OCI-LY7 (cell line): ENCODE data around the gene RBP5. TPM values are rescaled to one million over a fixed set of nuclear protein-coding genes. Genes with fewer than 3 reads are reported as not detected.

ENCODE experiments used
- BruUV-seq: library from RNA; stranded (reverse); fragments of 400-500 nt; replicated peaks from 2 replicates; lab custom pipeline; 2021; lab: Mats Ljungman, UMichigan
- CTCF ChIA-PET: fragments of 300-600 bp; sonication (Branson Sonifier 250); formaldehyde crosslinking; loops from one replicate; lab custom pipeline; 2022; ENCODE audit warnings: antibody characterized with exemption; ENCODE audit not compliant: unreplicated experiment; lab: Charles Lee
- POLR2A ChIA-PET: fragments of 300-600 bp; sonication (Branson Sonifier 250); formaldehyde crosslinking; loops from one replicate; lab custom pipeline; 2022; ENCODE audit warnings: antibody characterized with exemption; lab: Charles Lee
- DNase-seq: peaks from one replicate; pipeline ENCODE4 v3.0.0-alpha.2; 2015; ENCODE audit warnings: low spot score
- H2AFZ ChIP-seq: fragments of 200-600 bp; sonication (generic), shearing (Covaris generic); 2 replicates; pipeline ENCODE4 v1.6.1; 2014; ENCODE audit warnings: mild to moderate bottlenecking, antibody characterized with exemption, low read length, moderate library complexity
- H3K27ac ChIP-seq: fragments of 200-600 bp; sonication (generic); 2 replicates; pipeline ENCODE4 v1.5.1; 2014; ENCODE audit warnings: mixed run types, low read depth, mild to moderate bottlenecking, moderate library complexity, low read length, inconsistent platforms; ENCODE audit not compliant: poor library complexity, severe bottlenecking
- H3K36me3 ChIP-seq: fragments of 200-600 bp; sonication (generic); 2 replicates; pipeline ENCODE4 v1.6.1; 2014; ENCODE audit warnings: mild to moderate bottlenecking, antibody characterized with exemption, low read length, moderate library complexity, mixed read lengths; ENCODE audit not compliant: insufficient read depth
- H3K4me1 ChIP-seq: fragments of 200-600 bp; sonication (generic); 2 replicates; pipeline ENCODE4 v1.5.1; 2014; ENCODE audit warnings: mild to moderate bottlenecking, low read length; ENCODE audit not compliant: insufficient read depth, poor library complexity, severe bottlenecking
- H3K4me2 ChIP-seq: fragments of 200-600 bp; sonication (generic); 2 replicates; pipeline ENCODE4 v1.6.1; 2014; ENCODE audit warnings: mild to moderate bottlenecking, low read length
- H3K4me3 ChIP-seq: fragments of 200-600 bp; sonication (generic); 2 replicates; pipeline ENCODE4 v1.5.1; 2014; ENCODE audit warnings: mild to moderate bottlenecking, low read depth, low read length; ENCODE audit not compliant: poor library complexity, severe bottlenecking
- H3K79me2 ChIP-seq: fragments of 200-600 bp; sonication (generic); 2 replicates; pipeline ENCODE4 v1.6.1; 2016; ENCODE audit warnings: low read depth, mild to moderate bottlenecking, low read length, moderate library complexity, mixed read lengths; ENCODE audit not compliant: insufficient read depth
- H3K9me2 ChIP-seq: fragments of 200-600 bp; sonication (generic); 2 replicates; pipeline ENCODE4 v1.6.1; 2016; ENCODE audit warnings: mild to moderate bottlenecking, low read length, mixed read lengths; ENCODE audit not compliant: insufficient read depth
- H3K9me3 ChIP-seq: fragments of 200-600 bp; sonication (generic); 2 replicates; pipeline ENCODE4 v1.6.1; 2014; ENCODE audit warnings: mild to moderate bottlenecking, mixed run types, low read length, mixed read lengths
- H4K20me1 ChIP-seq: fragments of 200-600 bp; sonication (generic); 2 replicates; pipeline ENCODE4 v1.6.1; 2014; ENCODE audit warnings: mild to moderate bottlenecking, antibody characterized with exemption, low read length, moderate library complexity, mixed read lengths; ENCODE audit not compliant: insufficient read depth
- CTCF ChIP-seq: fragments of 200-600 bp; sonication (generic); conservative IDR thresholded peaks from 2 replicates; pipeline ENCODE4 v1.5.1; 2014; ENCODE audit warnings: mild to moderate bottlenecking, antibody characterized with exemption, low read length, moderate library complexity, mixed read lengths
- EZH2phosphoT487 ChIP-seq: fragments of 200-600 bp; sonication (generic); IDR thresholded peaks from 2 replicates; pipeline ENCODE4 v1.6.1; 2018; ENCODE audit warnings: low read depth, borderline replicate concordance, mild to moderate bottlenecking, mixed run types, antibody characterized with exemption, low read length, moderate library complexity, mixed read lengths
- intact Hi-C: fragments of 100-400 bp; cut with micrococcal nuclease; formaldehyde crosslinking; loops from one replicate; pipeline ENCODE4 v1.10.0; 2022; ENCODE audit not compliant: unreplicated experiment
- total RNA-seq, 2 experiments: library from RNA; depleted of rRNA in 1 of 2; stranded (reverse); fragments of >200 nt in 1 of 2; shearing (Covaris generic) in 1 of 2; gene quantifications; 2 replicates each; pipeline ENCODE4 v1.2.3, GENCODE V29; 2014 to 2022

The RBP5 gene
- total RNA-seq, 2 experiments from 2014 or later = 0.70 TPM; not detected in 1

- no peaks in the 10 kb centered on the region for H3K9me3 ChIP-seq
- H3K4me2 ChIP-seq = no peak overlapping the region
- POLR2A ChIA-PET = interaction anchor here (0.7 kb wide), 1 partner anchor 12 kb away, joined by 4 read pairs; no protein-coding TSS in a partner anchor
- H3K9me2 ChIP-seq = no peaks in the 10 kb centered on the region
- DNase-seq = no peak
- peaks cover 3% of the 10 kb centered on the region for H3K4me1 ChIP-seq
- H2AFZ ChIP-seq = no peak overlapping the region
- no TSS peak for BruUV-seq
- no peak overlapping the region for H3K4me3 ChIP-seq
- no peak overlapping the region for H3K27ac ChIP-seq
- TF ChIP-seq CTCF (no peak), EZH2phosphoT487 (no peak)
- intact Hi-C loops = no loop called here
- H4K20me1 ChIP-seq = no peaks in the 10 kb centered on the region
- H3K36me3 ChIP-seq = no peaks in the 10 kb centered on the region
- CTCF ChIA-PET = no interaction called here
- H3K79me2 ChIP-seq = no peaks in the 10 kb centered on the region
Measured at GRCh38 chr12:7096979-7097378, 31.7 kb downstream of the RBP5 start.

- TF ChIP-seq EZH2phosphoT487 (no peak), CTCF (no peak)
- Histone ChIP-seq H3K79me2 (no peaks in the 10 kb centered on the region), H3K4me2 (no peak overlapping the region), H3K9me2 (no peaks in the 10 kb centered on the region), H2AFZ (no peak overlapping the region), H3K36me3 (no peaks in the 10 kb centered on the region), H3K27ac (no peak overlapping the region), H4K20me1 (no peaks in the 10 kb centered on the region), H3K9me3 (no peaks in the 10 kb centered on the region), H3K4me1 (peaks cover 3% of the 10 kb centered on the region), H3K4me3 (no peak overlapping the region)
- POLR2A ChIA-PET = interaction anchor here (0.7 to 1.1 kb wide), 2 partner anchors 11 to 13 kb away, joined by 3 to 4 read pairs; no protein-coding TSS in a partner anchor
- CTCF ChIA-PET = interaction anchor here (0.6 kb wide), 1 partner anchor 31 kb away, joined by 3 read pairs; no protein-coding TSS in a partner anchor
- no TSS peak for BruUV-seq
- no peak for DNase-seq
- intact Hi-C loops = no loop called here
Measured at GRCh38 chr12:7096006-7096932, 32.4 kb downstream of the RBP5 start.
